ENCODE results near the gene PLPPR1.
"Not testable (repeated sequence)": the region's sequence is repeated elsewhere in the genome, so short reads cannot be mapped to it uniquely, and the experiment has no call there.

PLPPR1 gene

GRCh38 chr9:101271102-101271501 is 242.6 kb downstream of the PLPPR1 start:
- Histone ChIP-seq H3K79me2 (ENCODE audit: insufficient read depth, low read length) (no peaks in the 10 kb centered on the region), H2AFZ (ENCODE audit: low read depth, low read length, severe bottlenecking) (no peak overlapping the region), H3K4me2 (ENCODE audit: low read depth, low read length, poor library complexity, severe bottlenecking) (no peak overlapping the region), H3K27me3 (ENCODE audit: low read length) (no peaks in the 10 kb centered on the region), H3F3A (ENCODE audit: insufficient read depth) (no peaks in the 10 kb centered on the region), H3K27ac (ENCODE audit: low read depth, low read length) (no peak overlapping the region), H3K36me3 (ENCODE audit: low read length) (no peaks in the 10 kb centered on the region), H4K20me1 (ENCODE audit: low read depth, low read length) (no peaks in the 10 kb centered on the region), H3K9me3 (ENCODE audit: insufficient read depth, low read length) (no peaks in the 10 kb centered on the region), H3K4me3 (ENCODE audit: insufficient read depth, low read length, poor library complexity, severe bottlenecking) (no peak overlapping the region), H3K9ac (ENCODE audit: low read length) (no peak overlapping the region), H3K9me2 (replicated peaks; ENCODE audit: insufficient read depth, low read length) (no peaks in the 10 kb centered on the region)
- TF ChIP-seq CTCF (IDR thresholded peaks at IDR 0.05; ENCODE audit: insufficient read depth, low read length, poor library complexity, severe bottlenecking), result no peak

GRCh38 chr9:101274971-101275768 is 246.6 kb downstream of the PLPPR1 start:
- TF ChIP-seq EZH2phosphoT487 (conservative IDR thresholded peaks at IDR 0.05; ENCODE audit: low read length) (no peak), CTCF (IDR thresholded peaks at IDR 0.05; ENCODE audit: insufficient read depth, low read length, poor library complexity, severe bottlenecking) (no peak)
- H3K27ac ChIP-seq (ENCODE audit: low read depth, low read length), result no peak overlapping the region
- no peak overlapping the region for H3K4me2 ChIP-seq (ENCODE audit: low read depth, low read length, poor library complexity, severe bottlenecking)
- H3K27me3 ChIP-seq (ENCODE audit: low read length), result no peaks in the 10 kb centered on the region
- no peaks in the 10 kb centered on the region for H3K79me2 ChIP-seq (ENCODE audit: insufficient read depth, low read length)
- H3F3A ChIP-seq (ENCODE audit: insufficient read depth), result no peaks in the 10 kb centered on the region
- no peak overlapping the region for H3K4me3 ChIP-seq (ENCODE audit: insufficient read depth, low read length, poor library complexity, severe bottlenecking)
- H4K20me1 ChIP-seq (ENCODE audit: low read depth, low read length), result no peaks in the 10 kb centered on the region
- H3K9me3 ChIP-seq (ENCODE audit: insufficient read depth, low read length), result no peaks in the 10 kb centered on the region
- H2AFZ ChIP-seq (ENCODE audit: low read depth, low read length, severe bottlenecking), result no peak overlapping the region
- H3K9ac ChIP-seq (ENCODE audit: low read length), result no peak overlapping the region
- no peaks in the 10 kb centered on the region for H3K36me3 ChIP-seq (ENCODE audit: low read length)
- no peaks in the 10 kb centered on the region for H3K9me2 ChIP-seq (replicated peaks; ENCODE audit: insufficient read depth, low read length)

- no peaks in the 10 kb centered on the region for H3K9me3 ChIP-seq (ENCODE audit: insufficient read depth, low read length)
- no peak overlapping the region for H3K4me3 ChIP-seq (ENCODE audit: insufficient read depth, low read length, poor library complexity, severe bottlenecking)
- no peak for TF ChIP-seq CTCF (IDR thresholded peaks at IDR 0.05; ENCODE audit: insufficient read depth, low read length, poor library complexity, severe bottlenecking)
- no peak for TF ChIP-seq EZH2phosphoT487 (conservative IDR thresholded peaks at IDR 0.05; ENCODE audit: low read length)
- H2AFZ ChIP-seq (ENCODE audit: low read depth, low read length, severe bottlenecking), result no peak overlapping the region
- H3K79me2 ChIP-seq (ENCODE audit: insufficient read depth, low read length), result no peaks in the 10 kb centered on the region
- H4K20me1 ChIP-seq (ENCODE audit: low read depth, low read length), result no peaks in the 10 kb centered on the region
- H3K9me2 ChIP-seq (replicated peaks; ENCODE audit: insufficient read depth, low read length), result no peaks in the 10 kb centered on the region
- H3K9ac ChIP-seq (ENCODE audit: low read length), result no peak overlapping the region
- H3F3A ChIP-seq (ENCODE audit: insufficient read depth), result no peaks in the 10 kb centered on the region
- no peak overlapping the region for H3K27ac ChIP-seq (ENCODE audit: low read depth, low read length)
- H3K27me3 ChIP-seq (ENCODE audit: low read length), result no peaks in the 10 kb centered on the region
- no peak overlapping the region for H3K4me2 ChIP-seq (ENCODE audit: low read depth, low read length, poor library complexity, severe bottlenecking)
- H3K36me3 ChIP-seq (ENCODE audit: low read length), result no peaks in the 10 kb centered on the region
Observed at GRCh38 chr9:101275769-101276250, 247.3 kb downstream of the PLPPR1 start.

GRCh38 chr9:101291043-101291442 is 262.5 kb downstream of the PLPPR1 start:
- H3K27ac ChIP-seq (ENCODE audit: low read depth, low read length); H3K79me2 ChIP-seq (ENCODE audit: insufficient read depth, low read length); H3F3A ChIP-seq (ENCODE audit: insufficient read depth); H3K4me2 ChIP-seq (ENCODE audit: low read depth, low read length, poor library complexity, severe bottlenecking); H3K9me3 ChIP-seq (ENCODE audit: insufficient read depth, low read length); H3K9ac ChIP-seq (ENCODE audit: low read length); H4K20me1 ChIP-seq (ENCODE audit: low read depth, low read length); H2AFZ ChIP-seq (ENCODE audit: low read depth, low read length, severe bottlenecking); H3K9me2 ChIP-seq (replicated peaks; ENCODE audit: insufficient read depth, low read length); H3K4me3 ChIP-seq (ENCODE audit: insufficient read depth, low read length, poor library complexity, severe bottlenecking); H3K36me3 ChIP-seq (ENCODE audit: low read length); H3K27me3 ChIP-seq (ENCODE audit: low read length): not testable (repeated sequence)

Measured in SU-DHL-6 (cell line).